Measurements from ENCODE around the gene LETMD1. TPM values are rescaled to one million over a fixed set of nuclear protein-coding genes. Genes with fewer than 3 reads are reported as not detected.

LETMD1 gene, protein sequence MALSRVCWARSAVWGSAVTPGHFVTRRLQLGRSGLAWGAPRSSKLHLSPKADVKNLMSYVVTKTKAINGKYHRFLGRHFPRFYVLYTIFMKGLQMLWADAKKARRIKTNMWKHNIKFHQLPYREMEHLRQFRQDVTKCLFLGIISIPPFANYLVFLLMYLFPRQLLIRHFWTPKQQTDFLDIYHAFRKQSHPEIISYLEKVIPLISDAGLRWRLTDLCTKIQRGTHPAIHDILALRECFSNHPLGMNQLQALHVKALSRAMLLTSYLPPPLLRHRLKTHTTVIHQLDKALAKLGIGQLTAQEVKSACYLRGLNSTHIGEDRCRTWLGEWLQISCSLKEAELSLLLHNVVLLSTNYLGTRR
- total RNA-seq = 54.8 and 56.1 TPM in 2 replicates

DNA sequence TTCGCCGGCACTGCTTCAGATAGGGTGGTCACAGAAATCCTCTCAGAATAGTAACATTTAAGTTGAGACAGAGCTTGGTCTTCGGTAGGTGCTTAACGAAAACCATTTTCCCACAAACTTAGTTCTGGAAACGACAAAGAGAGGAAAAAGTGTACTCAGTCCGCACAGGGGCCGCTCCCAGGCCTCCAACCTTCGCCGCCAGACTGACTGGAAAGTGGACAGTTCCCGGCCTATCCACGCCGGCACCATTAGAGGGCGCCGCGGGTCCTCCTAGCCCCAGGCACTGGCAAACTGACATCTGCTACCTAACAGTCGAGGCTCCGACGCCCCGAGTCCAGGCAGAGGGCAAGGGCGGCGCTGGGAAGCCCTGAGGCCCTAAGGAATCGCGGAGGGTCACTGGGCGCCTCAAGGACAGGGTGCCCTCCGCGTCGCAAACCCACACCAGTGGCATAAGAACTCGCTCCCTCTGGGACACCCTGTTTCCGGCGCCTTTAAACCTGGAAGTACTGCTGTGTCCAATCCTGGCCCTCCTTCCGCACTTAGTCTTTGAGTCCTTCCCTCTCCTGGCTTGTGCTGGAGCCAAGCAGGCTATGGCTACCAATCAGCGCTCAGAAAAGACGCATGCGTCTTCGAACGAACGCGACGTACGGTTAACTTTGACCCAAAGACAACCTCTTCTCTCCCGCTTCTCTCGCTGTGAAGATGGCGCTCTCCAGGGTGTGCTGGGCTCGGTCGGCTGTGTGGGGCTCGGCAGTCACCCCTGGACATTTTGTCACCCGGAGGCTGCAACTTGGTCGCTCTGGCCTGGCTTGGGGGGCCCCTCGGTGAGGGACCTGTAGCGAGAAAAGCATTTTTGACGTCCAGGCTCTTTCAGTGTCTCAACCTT is at the start of gene LETMD1:
Gene LETMD1, plus strand, starts transcription at position 673 of the 886 bp plus-strand sequence. Its CDS starts 30 bp downstream, at position 703.
- H3K27ac ChIP-seq (ENCODE audit: low read depth, low read length) = peak within 1 kb of the TSS; percentile 77
- peak within 1 kb of the TSS; percentile 96 for H3K4me2 ChIP-seq (ENCODE audit: insufficient read depth, low read length)
- H4K20me1 ChIP-seq (ENCODE audit: insufficient read depth, low read length) = no peaks in the 10 kb centered on the region

DNA sequence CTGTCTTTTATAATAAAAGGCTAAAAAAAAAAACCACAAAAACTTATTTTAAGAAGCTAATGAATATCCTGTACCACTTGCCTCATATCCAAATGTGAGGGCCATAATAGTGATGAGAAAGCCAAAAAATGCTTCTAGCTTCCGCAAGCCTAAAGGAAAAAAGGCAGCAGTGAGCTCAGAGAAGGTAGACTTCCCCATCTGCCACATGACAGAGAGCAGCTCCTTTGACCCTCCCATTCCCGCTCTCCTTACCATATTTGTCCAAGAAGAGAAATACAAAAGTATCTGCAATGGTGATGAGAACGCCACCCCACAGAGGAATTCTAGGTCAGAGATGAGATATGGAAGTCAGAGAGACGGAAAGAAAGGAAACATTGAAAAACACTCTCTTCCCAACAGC is 49.0 kb upstream of the LETMD1 start:
- peaks cover 9% of the 10 kb centered on the region for H3K4me1 ChIP-seq (ENCODE audit: insufficient read depth, low read length)
- no peaks in the 10 kb centered on the region for H4K20me1 ChIP-seq (ENCODE audit: insufficient read depth, low read length)
- H3K9me3 ChIP-seq (ENCODE audit: low read depth, low read length) = no peaks in the 10 kb centered on the region
- H3K36me3 ChIP-seq (ENCODE audit: insufficient read depth, low read length) = peaks cover 40% of the 10 kb centered on the region
- no peak for DNase-seq (ENCODE audit: insufficient read length, low spot score, missing footprints)
- H3K4me3 ChIP-seq (ENCODE audit: insufficient read depth, low read length) = no peak overlapping the region
- H2AFZ ChIP-seq (ENCODE audit: low read length) = no peak overlapping the region
- no peak overlapping the region for H3K27ac ChIP-seq (ENCODE audit: low read depth, low read length)
- H3K79me2 ChIP-seq (ENCODE audit: insufficient read depth, low read length) = peaks cover 2% of the 10 kb centered on the region
- no peaks in the 10 kb centered on the region for H3K27me3 ChIP-seq (ENCODE audit: insufficient read depth, low read length)
- TF ChIP-seq, protein P1, sequence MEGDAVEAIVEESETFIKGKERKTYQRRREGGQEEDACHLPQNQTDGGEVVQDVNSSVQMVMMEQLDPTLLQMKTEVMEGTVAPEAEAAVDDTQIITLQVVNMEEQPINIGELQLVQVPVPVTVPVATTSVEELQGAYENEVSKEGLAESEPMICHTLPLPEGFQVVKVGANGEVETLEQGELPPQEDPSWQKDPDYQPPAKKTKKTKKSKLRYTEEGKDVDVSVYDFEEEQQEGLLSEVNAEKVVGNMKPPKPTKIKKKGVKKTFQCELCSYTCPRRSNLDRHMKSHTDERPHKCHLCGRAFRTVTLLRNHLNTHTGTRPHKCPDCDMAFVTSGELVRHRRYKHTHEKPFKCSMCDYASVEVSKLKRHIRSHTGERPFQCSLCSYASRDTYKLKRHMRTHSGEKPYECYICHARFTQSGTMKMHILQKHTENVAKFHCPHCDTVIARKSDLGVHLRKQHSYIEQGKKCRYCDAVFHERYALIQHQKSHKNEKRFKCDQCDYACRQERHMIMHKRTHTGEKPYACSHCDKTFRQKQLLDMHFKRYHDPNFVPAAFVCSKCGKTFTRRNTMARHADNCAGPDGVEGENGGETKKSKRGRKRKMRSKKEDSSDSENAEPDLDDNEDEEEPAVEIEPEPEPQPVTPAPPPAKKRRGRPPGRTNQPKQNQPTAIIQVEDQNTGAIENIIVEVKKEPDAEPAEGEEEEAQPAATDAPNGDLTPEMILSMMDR (IDR thresholded peaks at IDR 0.05; ENCODE audit: extremely low read depth, low read depth, low read length) = no peak
- H3K4me2 ChIP-seq (ENCODE audit: insufficient read depth, low read length) = no peak overlapping the region

More for the DNA sequence above, at the start of gene LETMD1:
- H3K79me2 ChIP-seq (ENCODE audit: insufficient read depth, low read length) = peaks cover 22% of the 10 kb centered on the region
- H3K27me3 ChIP-seq (ENCODE audit: insufficient read depth, low read length) = no peaks in the 10 kb centered on the region
- TF ChIP-seq, protein P1 (IDR thresholded peaks at IDR 0.05; ENCODE audit: extremely low read depth, low read depth, low read length) = peak; percentile 85
- H3K4me1 ChIP-seq (ENCODE audit: insufficient read depth, low read length) = peaks cover 15% of the 10 kb centered on the region
- H3K4me3 ChIP-seq (ENCODE audit: insufficient read depth, low read length) = peak within 1 kb of the TSS; percentile 85
- H2AFZ ChIP-seq (ENCODE audit: low read length) = peak within 1 kb of the TSS; percentile 89
- H3K36me3 ChIP-seq (ENCODE audit: insufficient read depth, low read length) = no peaks in the 10 kb centered on the region
- no peaks in the 10 kb centered on the region for H3K9me3 ChIP-seq (ENCODE audit: low read depth, low read length)
- DNase-seq (ENCODE audit: insufficient read length, low spot score, missing footprints) = peak; percentile 97

GRCh38 chr12:51000245-51000644 is 47.9 kb upstream of the LETMD1 start:
- Histone ChIP-seq H3K9me3 (ENCODE audit: low read depth, low read length) (no peaks in the 10 kb centered on the region), H4K20me1 (ENCODE audit: insufficient read depth, low read length) (no peaks in the 10 kb centered on the region), H3K4me1 (ENCODE audit: insufficient read depth, low read length) (peaks cover 9% of the 10 kb centered on the region), H2AFZ (ENCODE audit: low read length) (no peak overlapping the region), H3K4me2 (ENCODE audit: insufficient read depth, low read length) (no peak overlapping the region), H3K36me3 (ENCODE audit: insufficient read depth, low read length) (peaks cover 46% of the 10 kb centered on the region), H3K27me3 (ENCODE audit: insufficient read depth, low read length) (no peaks in the 10 kb centered on the region), H3K27ac (ENCODE audit: low read depth, low read length) (no peak overlapping the region), H3K79me2 (ENCODE audit: insufficient read depth, low read length) (peaks cover 2% of the 10 kb centered on the region), H3K4me3 (ENCODE audit: insufficient read depth, low read length) (no peak overlapping the region)
- peak; percentile 75 for DNase-seq (ENCODE audit: insufficient read length, low spot score, missing footprints)
- TF ChIP-seq, protein P1 (IDR thresholded peaks at IDR 0.05; ENCODE audit: extremely low read depth, low read depth, low read length) = no peak

DNA sequence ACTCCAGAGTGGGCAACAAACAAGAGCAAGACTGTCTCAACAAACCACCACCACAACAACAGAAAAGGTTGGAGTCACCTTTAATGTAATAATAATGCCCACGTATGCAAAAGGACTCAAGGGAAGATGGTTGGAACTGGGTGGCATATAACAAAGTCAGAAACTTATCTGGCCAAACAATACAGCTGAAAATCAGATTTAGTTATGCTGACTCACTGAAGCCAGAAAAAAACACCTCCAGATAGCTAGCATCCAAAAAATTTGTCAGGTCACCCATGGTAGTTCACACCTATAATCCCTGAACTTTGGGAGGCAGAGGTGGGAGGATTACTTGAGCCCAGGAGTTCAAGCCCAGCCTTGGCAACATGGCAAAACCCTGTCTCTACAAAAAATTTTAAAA is 46.3 kb upstream of the LETMD1 start:
- Histone ChIP-seq H3K79me2 (ENCODE audit: insufficient read depth, low read length) (peaks cover 6% of the 10 kb centered on the region), H3K36me3 (ENCODE audit: insufficient read depth, low read length) (peaks cover 50% of the 10 kb centered on the region), H3K27me3 (ENCODE audit: insufficient read depth, low read length) (no peaks in the 10 kb centered on the region), H3K4me3 (ENCODE audit: insufficient read depth, low read length) (no peak overlapping the region), H3K4me1 (ENCODE audit: insufficient read depth, low read length) (peaks cover 9% of the 10 kb centered on the region), H2AFZ (ENCODE audit: low read length) (no peak overlapping the region), H3K27ac (ENCODE audit: low read depth, low read length) (no peak overlapping the region), H3K4me2 (ENCODE audit: insufficient read depth, low read length) (no peak overlapping the region), H3K9me3 (ENCODE audit: low read depth, low read length) (no peaks in the 10 kb centered on the region), H4K20me1 (ENCODE audit: insufficient read depth, low read length) (no peaks in the 10 kb centered on the region)
- TF ChIP-seq, protein P1 (IDR thresholded peaks at IDR 0.05; ENCODE audit: extremely low read depth, low read depth, low read length) = no peak
- DNase-seq (ENCODE audit: insufficient read length, low spot score, missing footprints) = no peak

Measured in osteoblast (primary cell).